ENCODE data around the gene CDK5RAP2.

CDK5RAP2 gene

DNA sequence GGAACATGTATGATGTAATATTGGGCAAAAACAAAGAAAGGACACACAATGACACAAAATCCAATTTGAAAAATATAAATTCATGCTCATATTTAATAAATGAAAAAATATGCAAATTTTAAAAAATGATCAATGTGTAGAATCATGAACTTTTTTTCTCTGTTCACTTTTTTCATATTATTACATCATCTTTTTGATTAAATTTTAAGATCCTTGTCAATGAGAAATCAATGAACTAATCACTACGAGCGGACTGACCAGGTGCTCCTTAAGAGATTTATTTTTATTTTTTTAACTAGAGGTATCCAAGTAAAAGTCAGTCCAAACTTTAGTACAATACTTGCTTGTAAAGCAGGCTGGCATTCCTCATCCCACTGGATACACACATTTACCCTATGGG is 174.1 kb downstream of the CDK5RAP2 start:
- no peak for TF ChIP-seq SPI1 (IDR thresholded peaks at IDR 0.05; ENCODE audit: borderline replicate concordance, low read depth)
- TF ChIP-seq, protein P1, sequence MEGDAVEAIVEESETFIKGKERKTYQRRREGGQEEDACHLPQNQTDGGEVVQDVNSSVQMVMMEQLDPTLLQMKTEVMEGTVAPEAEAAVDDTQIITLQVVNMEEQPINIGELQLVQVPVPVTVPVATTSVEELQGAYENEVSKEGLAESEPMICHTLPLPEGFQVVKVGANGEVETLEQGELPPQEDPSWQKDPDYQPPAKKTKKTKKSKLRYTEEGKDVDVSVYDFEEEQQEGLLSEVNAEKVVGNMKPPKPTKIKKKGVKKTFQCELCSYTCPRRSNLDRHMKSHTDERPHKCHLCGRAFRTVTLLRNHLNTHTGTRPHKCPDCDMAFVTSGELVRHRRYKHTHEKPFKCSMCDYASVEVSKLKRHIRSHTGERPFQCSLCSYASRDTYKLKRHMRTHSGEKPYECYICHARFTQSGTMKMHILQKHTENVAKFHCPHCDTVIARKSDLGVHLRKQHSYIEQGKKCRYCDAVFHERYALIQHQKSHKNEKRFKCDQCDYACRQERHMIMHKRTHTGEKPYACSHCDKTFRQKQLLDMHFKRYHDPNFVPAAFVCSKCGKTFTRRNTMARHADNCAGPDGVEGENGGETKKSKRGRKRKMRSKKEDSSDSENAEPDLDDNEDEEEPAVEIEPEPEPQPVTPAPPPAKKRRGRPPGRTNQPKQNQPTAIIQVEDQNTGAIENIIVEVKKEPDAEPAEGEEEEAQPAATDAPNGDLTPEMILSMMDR (IDR thresholded peaks at IDR 0.05; ENCODE audit: insufficient read depth, low read length): no peak
- no peak for TF ChIP-seq GABPA (IDR thresholded peaks at IDR 0.05; ENCODE audit: low read depth)
- DNase-seq (ENCODE audit: low read depth in 1 of 2, low spot score in 1 of 2): no peak
- Histone ChIP-seq H3K27ac (replicated peaks) (no peak overlapping the region), H3K4me3 (replicated peaks; ENCODE audit: insufficient read depth, low read length) (no peak overlapping the region), H3K27me3 (ENCODE audit: insufficient read depth, poor library complexity, severe bottlenecking) (no peaks in the 10 kb centered on the region)

DNA sequence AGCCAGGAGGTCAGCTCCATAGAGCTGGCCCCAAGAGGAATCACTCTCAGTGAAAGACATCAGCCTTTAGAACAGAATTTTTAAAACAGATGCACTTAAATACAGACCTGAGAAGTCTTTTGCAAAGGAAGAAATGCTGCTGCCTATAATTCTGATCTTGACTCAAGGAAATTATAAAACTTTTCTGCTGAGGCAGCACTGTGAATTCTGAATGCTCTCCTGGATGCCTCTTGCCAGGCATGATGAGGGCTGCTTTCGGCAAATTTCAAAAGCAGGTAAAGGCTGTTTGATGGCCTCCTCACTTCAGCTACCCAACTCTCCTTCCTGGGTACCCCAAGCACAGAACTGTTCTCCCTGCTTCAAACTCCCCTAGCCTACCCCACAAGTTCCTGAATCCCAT is 174.8 kb downstream of the CDK5RAP2 start:
- H3K4me3 ChIP-seq (replicated peaks; ENCODE audit: insufficient read depth, low read length): no peak overlapping the region
- no peaks in the 10 kb centered on the region for H3K27me3 ChIP-seq (ENCODE audit: insufficient read depth, poor library complexity, severe bottlenecking)
- TF ChIP-seq GABPA (IDR thresholded peaks at IDR 0.05; ENCODE audit: low read depth): no peak
- TF ChIP-seq POLR2AphosphoS5 (IDR thresholded peaks at IDR 0.05; ENCODE audit: low read depth): no peak
- TF ChIP-seq, protein P1 (IDR thresholded peaks at IDR 0.05; ENCODE audit: insufficient read depth, low read length): no peak
- TF ChIP-seq, protein P2, sequence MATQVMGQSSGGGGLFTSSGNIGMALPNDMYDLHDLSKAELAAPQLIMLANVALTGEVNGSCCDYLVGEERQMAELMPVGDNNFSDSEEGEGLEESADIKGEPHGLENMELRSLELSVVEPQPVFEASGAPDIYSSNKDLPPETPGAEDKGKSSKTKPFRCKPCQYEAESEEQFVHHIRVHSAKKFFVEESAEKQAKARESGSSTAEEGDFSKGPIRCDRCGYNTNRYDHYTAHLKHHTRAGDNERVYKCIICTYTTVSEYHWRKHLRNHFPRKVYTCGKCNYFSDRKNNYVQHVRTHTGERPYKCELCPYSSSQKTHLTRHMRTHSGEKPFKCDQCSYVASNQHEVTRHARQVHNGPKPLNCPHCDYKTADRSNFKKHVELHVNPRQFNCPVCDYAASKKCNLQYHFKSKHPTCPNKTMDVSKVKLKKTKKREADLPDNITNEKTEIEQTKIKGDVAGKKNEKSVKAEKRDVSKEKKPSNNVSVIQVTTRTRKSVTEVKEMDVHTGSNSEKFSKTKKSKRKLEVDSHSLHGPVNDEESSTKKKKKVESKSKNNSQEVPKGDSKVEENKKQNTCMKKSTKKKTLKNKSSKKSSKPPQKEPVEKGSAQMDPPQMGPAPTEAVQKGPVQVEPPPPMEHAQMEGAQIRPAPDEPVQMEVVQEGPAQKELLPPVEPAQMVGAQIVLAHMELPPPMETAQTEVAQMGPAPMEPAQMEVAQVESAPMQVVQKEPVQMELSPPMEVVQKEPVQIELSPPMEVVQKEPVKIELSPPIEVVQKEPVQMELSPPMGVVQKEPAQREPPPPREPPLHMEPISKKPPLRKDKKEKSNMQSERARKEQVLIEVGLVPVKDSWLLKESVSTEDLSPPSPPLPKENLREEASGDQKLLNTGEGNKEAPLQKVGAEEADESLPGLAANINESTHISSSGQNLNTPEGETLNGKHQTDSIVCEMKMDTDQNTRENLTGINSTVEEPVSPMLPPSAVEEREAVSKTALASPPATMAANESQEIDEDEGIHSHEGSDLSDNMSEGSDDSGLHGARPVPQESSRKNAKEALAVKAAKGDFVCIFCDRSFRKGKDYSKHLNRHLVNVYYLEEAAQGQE (IDR thresholded peaks at IDR 0.05; ENCODE audit: insufficient replicate concordance, low read depth): no peak
- no peak for TF ChIP-seq SPI1 (IDR thresholded peaks at IDR 0.05; ENCODE audit: borderline replicate concordance, low read depth)
- no peak overlapping the region for H3K27ac ChIP-seq (replicated peaks)
- DNase-seq (ENCODE audit: low read depth in 1 of 2, low spot score in 1 of 2): no peak

DNA sequence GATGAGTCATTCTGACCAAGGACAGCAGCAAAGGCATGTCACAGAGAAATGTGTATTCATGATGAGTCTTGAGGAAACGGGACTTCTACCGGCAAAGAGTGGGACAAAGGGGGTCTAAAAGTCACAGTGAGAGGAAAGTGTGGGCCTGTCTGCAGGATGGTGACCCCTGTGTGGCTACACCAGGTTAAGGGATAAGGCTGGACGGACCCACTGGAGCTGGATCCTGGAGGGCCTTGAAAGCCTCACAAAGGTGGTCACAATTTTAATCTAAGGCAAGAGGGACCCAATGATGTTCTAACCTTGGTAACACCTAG is 176.5 kb downstream of the CDK5RAP2 start:
- H3K4me3 ChIP-seq (replicated peaks; ENCODE audit: insufficient read depth, low read length): no peak overlapping the region

More for the DNA sequence above, 176.5 kb downstream of the CDK5RAP2 start:
- Histone ChIP-seq H3K27me3 (ENCODE audit: insufficient read depth, poor library complexity, severe bottlenecking) (no peaks in the 10 kb centered on the region), H3K27ac (replicated peaks) (peak overlapping the region; percentile 34)
- DNase-seq (ENCODE audit: low read depth in 1 of 2, low spot score in 1 of 2): no peak
- TF ChIP-seq GABPA (IDR thresholded peaks at IDR 0.05; ENCODE audit: low read depth) (no peak), SPI1 (IDR thresholded peaks at IDR 0.05; ENCODE audit: borderline replicate concordance, low read depth) (no peak), POLR2AphosphoS5 (IDR thresholded peaks at IDR 0.05; ENCODE audit: low read depth) (no peak)
- TF ChIP-seq, protein P1 (IDR thresholded peaks at IDR 0.05; ENCODE audit: insufficient read depth, low read length): no peak
- TF ChIP-seq, protein P2 (IDR thresholded peaks at IDR 0.05; ENCODE audit: insufficient replicate concordance, low read depth): peak; percentile 89
